Measurements from ENCODE around the gene CITED4.

The CITED4 gene

DNA sequence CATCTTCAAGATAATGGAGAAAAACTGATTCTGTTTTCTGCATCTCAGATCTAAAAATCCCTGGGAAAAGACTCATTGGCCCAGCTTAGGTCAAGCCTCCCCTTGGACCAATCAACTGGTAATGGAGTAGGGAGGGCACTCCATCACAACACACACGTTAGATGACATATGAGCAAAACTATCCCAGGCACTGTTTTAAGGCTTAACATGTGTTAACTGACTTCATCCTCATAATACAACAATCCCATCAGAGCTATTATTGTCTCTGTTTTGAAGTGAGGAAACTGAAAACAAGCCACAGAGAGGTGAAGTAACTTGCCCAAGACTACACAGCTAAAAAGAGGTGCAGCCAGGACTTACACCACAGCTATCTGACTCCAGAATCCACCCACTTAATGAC, 14.7 kb upstream of the CITED4 start:
- no peaks in the 10 kb centered on the region for H3K36me3 ChIP-seq (ENCODE audit: control insufficient read depth, insufficient read depth, low read length)
- H2BK120ac ChIP-seq (ENCODE audit: low read depth, low read length) = no peak overlapping the region
- H3K18ac ChIP-seq (ENCODE audit: low read length) = no peak overlapping the region
- H4K8ac ChIP-seq (ENCODE audit: low read depth, low read length) = no peak overlapping the region
- DNase-seq = no peak
- no peaks in the 10 kb centered on the region for H3K27me3 ChIP-seq (ENCODE audit: insufficient read depth, low read length, poor library complexity)
- no peak overlapping the region for H3K4ac ChIP-seq (ENCODE audit: low read depth, low read length)
- H3K4me1 ChIP-seq (ENCODE audit: control insufficient read depth, low read depth, low read length) = peaks cover 2% of the 10 kb centered on the region
- no CpG with 5 or more reads among the region's 1 CpG for WGBS (ENCODE audit: extremely low coverage, insufficient coverage, low lambda C conversion rate)
- H2BK5ac ChIP-seq (ENCODE audit: low read length) = no peak overlapping the region
- H3K79me2 ChIP-seq (ENCODE audit: control insufficient read depth, insufficient read depth, low read length) = no peaks in the 10 kb centered on the region
- no peak overlapping the region for H2AK5ac ChIP-seq (ENCODE audit: low read length)
- H3K4me2 ChIP-seq (ENCODE audit: low read length) = no peak overlapping the region
- no peak overlapping the region for H2BK15ac ChIP-seq (replicated peaks; ENCODE audit: low read depth)
- H3K79me1 ChIP-seq (ENCODE audit: low read length) = no peaks in the 10 kb centered on the region
- H3K23ac ChIP-seq (ENCODE audit: low read length) = no peak overlapping the region
- H3K9ac ChIP-seq (ENCODE audit: low read length) = no peak overlapping the region
- no peak overlapping the region for H3K56ac ChIP-seq (ENCODE audit: low read length)
- H4K5ac ChIP-seq (ENCODE audit: low read length) = no peak overlapping the region
- no peak overlapping the region for H3K4me3 ChIP-seq (ENCODE audit: low read length)
- H3K27ac ChIP-seq (ENCODE audit: low read depth, low read length) = no peak overlapping the region

DNA sequence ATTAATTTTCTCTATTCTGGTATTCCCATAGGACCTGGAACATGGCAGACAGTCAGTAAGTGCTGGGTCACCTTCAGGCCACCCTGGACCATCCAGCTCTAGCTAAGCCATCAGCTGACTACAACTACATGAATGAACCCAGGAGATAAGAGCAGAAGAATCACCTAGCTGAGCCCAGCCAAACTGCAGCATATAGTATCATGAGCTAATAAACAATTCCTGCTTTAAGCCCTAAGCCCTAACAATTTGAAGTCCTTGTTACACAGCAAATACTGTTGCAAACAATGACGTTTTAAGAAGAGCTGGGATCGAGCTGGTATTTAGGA, 14.2 kb upstream of the CITED4 start:
- H2BK120ac ChIP-seq (ENCODE audit: low read depth, low read length) = no peak overlapping the region
- no peaks in the 10 kb centered on the region for H3K36me3 ChIP-seq (ENCODE audit: control insufficient read depth, insufficient read depth, low read length)
- H3K4ac ChIP-seq (ENCODE audit: low read depth, low read length) = no peak overlapping the region
- H4K8ac ChIP-seq (ENCODE audit: low read depth, low read length) = no peak overlapping the region
- H3K4me2 ChIP-seq (ENCODE audit: low read length) = no peak overlapping the region
- no peak overlapping the region for H4K5ac ChIP-seq (ENCODE audit: low read length)
- H3K27me3 ChIP-seq (ENCODE audit: insufficient read depth, low read length, poor library complexity) = no peaks in the 10 kb centered on the region
- H3K79me1 ChIP-seq (ENCODE audit: low read length) = no peaks in the 10 kb centered on the region
- H3K9ac ChIP-seq (ENCODE audit: low read length) = no peak overlapping the region
- no peak overlapping the region for H3K4me3 ChIP-seq (ENCODE audit: low read length)
- no peak overlapping the region for H3K18ac ChIP-seq (ENCODE audit: low read length)
- H2AK5ac ChIP-seq (ENCODE audit: low read length) = no peak overlapping the region
- WGBS (ENCODE audit: extremely low coverage, insufficient coverage, low lambda C conversion rate) = no CpG with 5 or more reads among the region's 2 CpGs
- H3K56ac ChIP-seq (ENCODE audit: low read length) = no peak overlapping the region
- peaks cover 2% of the 10 kb centered on the region for H3K4me1 ChIP-seq (ENCODE audit: control insufficient read depth, low read depth, low read length)
- no peak overlapping the region for H3K23ac ChIP-seq (ENCODE audit: low read length)
- DNase-seq = no peak
- no peaks in the 10 kb centered on the region for H3K79me2 ChIP-seq (ENCODE audit: control insufficient read depth, insufficient read depth, low read length)
- H2BK15ac ChIP-seq (replicated peaks; ENCODE audit: low read depth) = no peak overlapping the region
- no peak overlapping the region for H3K27ac ChIP-seq (ENCODE audit: low read depth, low read length)
- H2BK5ac ChIP-seq (ENCODE audit: low read length) = no peak overlapping the region

DNA sequence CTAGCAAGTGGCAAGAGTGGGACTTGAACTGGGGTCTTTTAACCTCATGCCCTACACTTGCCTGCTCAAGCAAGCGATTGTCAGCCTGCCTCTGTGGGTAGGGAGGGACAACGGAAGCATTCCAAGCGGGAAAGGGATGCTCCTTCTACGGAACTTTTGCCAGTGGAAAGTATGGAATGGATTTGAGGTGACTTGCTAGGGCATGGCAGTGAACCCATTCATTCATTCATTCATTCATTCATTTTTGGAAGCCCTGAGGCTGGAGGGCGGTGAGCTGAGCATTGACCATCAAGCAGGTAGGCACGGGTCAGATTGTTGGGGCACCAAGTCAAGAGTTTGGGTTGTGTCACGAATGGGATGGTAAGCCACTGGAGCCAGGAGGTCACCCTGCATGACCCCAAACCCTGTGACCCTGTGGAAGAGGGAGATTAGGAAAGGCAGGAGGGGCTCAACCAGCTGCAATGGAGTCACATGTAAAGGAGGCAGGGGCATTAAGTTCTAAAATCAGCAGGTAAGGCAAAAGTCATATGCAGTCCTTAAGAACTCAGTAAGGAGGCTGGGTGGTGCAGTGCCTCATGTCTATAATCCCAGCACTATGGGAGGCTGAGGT, 11.8 kb upstream of the CITED4 start:
- no CpG with 5 or more reads among the region's 7 CpGs for WGBS (ENCODE audit: extremely low coverage, insufficient coverage, low lambda C conversion rate)
- Histone ChIP-seq H3K23ac (ENCODE audit: low read length) (no peak overlapping the region), H3K18ac (ENCODE audit: low read length) (no peak overlapping the region), H3K56ac (ENCODE audit: low read length) (no peak overlapping the region), H2BK120ac (ENCODE audit: low read depth, low read length) (no peak overlapping the region), H2BK5ac (ENCODE audit: low read length) (no peak overlapping the region), H3K27ac (ENCODE audit: low read depth, low read length) (no peak overlapping the region), H3K4me2 (ENCODE audit: low read length) (no peak overlapping the region), H4K8ac (ENCODE audit: low read depth, low read length) (no peak overlapping the region), H2AK5ac (ENCODE audit: low read length) (no peak overlapping the region), H2BK15ac (replicated peaks; ENCODE audit: low read depth) (no peak overlapping the region), H3K4me3 (ENCODE audit: low read length) (no peak overlapping the region), H3K9ac (ENCODE audit: low read length) (no peak overlapping the region), H3K4ac (ENCODE audit: low read depth, low read length) (no peak overlapping the region), H4K5ac (ENCODE audit: low read length) (no peak overlapping the region), H3K27me3 (ENCODE audit: insufficient read depth, low read length, poor library complexity) (no peaks in the 10 kb centered on the region), H3K79me2 (ENCODE audit: control insufficient read depth, insufficient read depth, low read length) (no peaks in the 10 kb centered on the region), H3K79me1 (ENCODE audit: low read length) (no peaks in the 10 kb centered on the region), H3K36me3 (ENCODE audit: control insufficient read depth, insufficient read depth, low read length) (no peaks in the 10 kb centered on the region), H3K4me1 (ENCODE audit: control insufficient read depth, low read depth, low read length) (peaks cover 2% of the 10 kb centered on the region)
- no peak for DNase-seq

DNA sequence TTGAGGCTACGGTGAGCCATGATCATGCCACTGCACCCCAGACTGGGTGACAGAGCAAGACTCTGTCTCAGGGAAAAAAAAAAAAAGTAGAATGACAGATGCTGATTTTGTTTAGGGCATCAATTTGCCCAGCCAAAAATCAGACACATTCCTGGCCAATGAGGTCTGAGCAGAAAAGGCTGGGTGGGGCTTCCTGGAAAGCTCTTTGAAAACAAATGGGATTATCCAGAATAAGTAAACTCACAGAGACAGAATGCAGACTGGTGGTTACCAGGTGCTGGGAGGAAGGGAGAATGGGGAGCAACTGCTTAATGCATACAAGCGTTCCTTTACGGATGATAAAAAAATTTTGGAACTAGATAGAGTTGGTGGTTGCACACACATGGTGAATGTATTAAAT, 10.1 kb upstream of the CITED4 start:
- Histone ChIP-seq H3K36me3 (ENCODE audit: control insufficient read depth, insufficient read depth, low read length) (no peaks in the 10 kb centered on the region), H3K4me1 (ENCODE audit: control insufficient read depth, low read depth, low read length) (no peaks in the 10 kb centered on the region), H3K23ac (ENCODE audit: low read length) (no peak overlapping the region), H2AK5ac (ENCODE audit: low read length) (no peak overlapping the region), H3K56ac (ENCODE audit: low read length) (no peak overlapping the region), H4K5ac (ENCODE audit: low read length) (no peak overlapping the region), H3K27me3 (ENCODE audit: insufficient read depth, low read length, poor library complexity) (no peaks in the 10 kb centered on the region), H2BK15ac (replicated peaks; ENCODE audit: low read depth) (no peak overlapping the region), H4K8ac (ENCODE audit: low read depth, low read length) (no peak overlapping the region), H2BK5ac (ENCODE audit: low read length) (no peak overlapping the region), H3K18ac (ENCODE audit: low read length) (no peak overlapping the region), H3K27ac (ENCODE audit: low read depth, low read length) (no peak overlapping the region), H2BK120ac (ENCODE audit: low read depth, low read length) (no peak overlapping the region), H3K79me2 (ENCODE audit: control insufficient read depth, insufficient read depth, low read length) (no peaks in the 10 kb centered on the region), H3K4me2 (ENCODE audit: low read length) (no peak overlapping the region), H3K4me3 (ENCODE audit: low read length) (no peak overlapping the region), H3K4ac (ENCODE audit: low read depth, low read length) (no peak overlapping the region), H3K9ac (ENCODE audit: low read length) (no peak overlapping the region), H3K79me1 (ENCODE audit: low read length) (no peaks in the 10 kb centered on the region)
- DNase-seq = no peak
- WGBS (ENCODE audit: extremely low coverage, insufficient coverage, low lambda C conversion rate) = no CpG with 5 or more reads among the region's 3 CpGs

DNA sequence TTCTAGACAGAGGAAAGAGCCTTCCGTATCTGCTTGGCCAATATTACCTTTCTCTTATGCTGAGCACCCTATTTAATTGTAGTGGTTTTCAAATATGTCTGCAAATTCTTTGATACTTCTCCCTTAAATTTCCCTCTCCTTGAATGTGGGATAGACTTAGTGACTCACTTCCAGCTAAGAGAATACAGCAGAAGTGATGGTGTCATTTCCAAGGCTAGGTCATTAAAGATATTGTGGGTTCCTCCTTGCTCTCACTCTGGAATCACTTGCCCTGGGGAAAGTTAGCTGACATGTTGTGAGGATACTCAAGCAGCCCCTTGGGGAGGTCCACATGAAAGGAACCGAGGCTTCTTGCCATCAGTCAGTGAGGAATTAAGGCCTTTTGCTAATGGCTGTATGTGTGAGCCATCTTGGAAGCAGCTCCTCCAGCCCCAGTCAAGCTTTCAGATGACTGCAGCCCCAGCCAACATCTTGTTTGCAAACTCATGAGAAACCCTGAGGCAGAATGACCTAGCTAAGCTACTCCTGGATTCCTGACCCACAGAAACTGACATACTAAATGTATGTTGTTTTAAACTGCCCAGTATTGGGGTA, 8.1 kb upstream of the CITED4 start:
- no peak for DNase-seq
- H4K5ac ChIP-seq (ENCODE audit: low read length) = no peak overlapping the region
- no peak overlapping the region for H3K4me3 ChIP-seq (ENCODE audit: low read length)
- no peak overlapping the region for H3K23ac ChIP-seq (ENCODE audit: low read length)
- H2BK120ac ChIP-seq (ENCODE audit: low read depth, low read length) = no peak overlapping the region
- H3K4me1 ChIP-seq (ENCODE audit: control insufficient read depth, low read depth, low read length) = no peaks in the 10 kb centered on the region
- H3K79me2 ChIP-seq (ENCODE audit: control insufficient read depth, insufficient read depth, low read length) = no peaks in the 10 kb centered on the region
- WGBS (ENCODE audit: extremely low coverage, insufficient coverage, low lambda C conversion rate) = no CpG with 5 or more reads among the region's 2 CpGs
- H3K18ac ChIP-seq (ENCODE audit: low read length) = no peak overlapping the region
- H3K36me3 ChIP-seq (ENCODE audit: control insufficient read depth, insufficient read depth, low read length) = no peaks in the 10 kb centered on the region
- H4K8ac ChIP-seq (ENCODE audit: low read depth, low read length) = no peak overlapping the region
- no peaks in the 10 kb centered on the region for H3K79me1 ChIP-seq (ENCODE audit: low read length)
- H3K27ac ChIP-seq (ENCODE audit: low read depth, low read length) = no peak overlapping the region
- H3K27me3 ChIP-seq (ENCODE audit: insufficient read depth, low read length, poor library complexity) = no peaks in the 10 kb centered on the region
- H2BK15ac ChIP-seq (replicated peaks; ENCODE audit: low read depth) = no peak overlapping the region
- H2AK5ac ChIP-seq (ENCODE audit: low read length) = no peak overlapping the region
- no peak overlapping the region for H2BK5ac ChIP-seq (ENCODE audit: low read length)
- H3K4ac ChIP-seq (ENCODE audit: low read depth, low read length) = no peak overlapping the region
- H3K56ac ChIP-seq (ENCODE audit: low read length) = no peak overlapping the region
- no peak overlapping the region for H3K4me2 ChIP-seq (ENCODE audit: low read length)
- H3K9ac ChIP-seq (ENCODE audit: low read length) = no peak overlapping the region

All from mesendoderm (in vitro differentiated cells).